ENCODE measurements around the gene INPP5A.

Gene INPP5A

GRCh38 chr10:132582771-132583170 lies 45.2 kb downstream of the INPP5A start:
- DNase-seq (ENCODE audit: low spot score) = no peak

- DNase-seq (ENCODE audit: low spot score) = no peak
Observed at GRCh38 chr10:132583456-132583855, 45.9 kb downstream of the INPP5A start.

- no peak for DNase-seq (ENCODE audit: low spot score)
Observed at GRCh38 chr10:132584081-132584480, 46.5 kb downstream of the INPP5A start.

- DNase-seq (ENCODE audit: low spot score) = no peak
Observed at GRCh38 chr10:132585732-132586722, 48.4 kb downstream of the INPP5A start.

GRCh38 chr10:132586739-132587138 lies 49.2 kb downstream of the INPP5A start:
- no peak for DNase-seq (ENCODE audit: low spot score)

GRCh38 chr10:132587175-132587574 lies 49.6 kb downstream of the INPP5A start:
- DNase-seq (ENCODE audit: low spot score) = no peak

GRCh38 chr10:132588301-132589013 lies 50.9 kb downstream of the INPP5A start:
- no peak for DNase-seq (ENCODE audit: low spot score)

GRCh38 chr10:132589015-132589414 lies 51.4 kb downstream of the INPP5A start:
- DNase-seq (ENCODE audit: low spot score) = no peak

GRCh38 chr10:132589681-132590080 lies 52.1 kb downstream of the INPP5A start:
- DNase-seq (ENCODE audit: low spot score) = no peak

- DNase-seq (ENCODE audit: low spot score) = no peak
Observed at GRCh38 chr10:132590094-132590751, 52.6 kb downstream of the INPP5A start.

- DNase-seq (ENCODE audit: low spot score) = no peak
Observed at GRCh38 chr10:132590752-132591121, 53.1 kb downstream of the INPP5A start.

- no peak for DNase-seq (ENCODE audit: low spot score)
Observed at GRCh38 chr10:132591166-132591971, 53.8 kb downstream of the INPP5A start.

- DNase-seq (ENCODE audit: low spot score) = no peak
Observed at GRCh38 chr10:132592790-132593383, 55.3 kb downstream of the INPP5A start.

GRCh38 chr10:132593389-132593788 lies 55.8 kb downstream of the INPP5A start:
- DNase-seq (ENCODE audit: low spot score) = no peak

GRCh38 chr10:132593900-132594876 lies 56.6 kb downstream of the INPP5A start:
- no peak for DNase-seq (ENCODE audit: low spot score)

- DNase-seq (ENCODE audit: low spot score) = no peak
Observed at GRCh38 chr10:132595021-132595420, 57.4 kb downstream of the INPP5A start.

- DNase-seq (ENCODE audit: low spot score) = no peak
Observed at GRCh38 chr10:132595854-132596253, 58.3 kb downstream of the INPP5A start.

- DNase-seq (ENCODE audit: low spot score) = no peak
Observed at GRCh38 chr10:132596742-132597279, 59.2 kb downstream of the INPP5A start.

- DNase-seq (ENCODE audit: low spot score) = no peak
Observed at GRCh38 chr10:132597654-132598053, 60.1 kb downstream of the INPP5A start.
